ENCODE results near the gene SOST. TPM values are rescaled to one million over a fixed set of nuclear protein-coding genes. Genes with fewer than 3 reads are reported as not detected.

SOST gene
- total RNA-seq, 3 donors from 2014 or later (not counting 1 experiment from before 2014, with no cell fraction given) = not detected

GRCh38 chr17:43717913-43718312 is 40.7 kb downstream of the SOST start:
- Mint-ChIP-seq H3K36me3 (no peaks in the 10 kb centered on the region), H3K4me1 (peaks cover 21 to 26% of the 10 kb centered on the region in 2 donors), H3K9me3 (no peaks in the 10 kb centered on the region), H3K27ac (no peak overlapping the region), H3K4me3 (no peak overlapping the region), H3K27me3 (ENCODE audit: low read depth in 2 of 2) (peaks cover 38 to 47% of the 10 kb centered on the region in 2 donors)
- peaks cover 12% of the 10 kb centered on the region for H3K4me1 ChIP-seq (ENCODE audit: control insufficient read depth, insufficient read depth, low read length)
- H3K4me3 ChIP-seq (ENCODE audit: low read length) = no peak overlapping the region
- ATAC-seq = no peak
- 81% methylated on average over 5 of the region's 6 CpGs for WGBS (ENCODE audit: insufficient coverage)
- no peaks in the 10 kb centered on the region for H3K9me3 ChIP-seq (ENCODE audit: control insufficient read depth, insufficient read depth, low read length)
- peaks cover 13% of the 10 kb centered on the region for H3K27me3 ChIP-seq (ENCODE audit: control insufficient read depth, insufficient read depth, low read length)
- TF ChIP-seq CTCF (IDR thresholded peaks at IDR 0.05) = no peak
- DNase-seq = no peak
- intact Hi-C loops (cut with micrococcal nuclease) = no loop called here
- H3K36me3 ChIP-seq (ENCODE audit: control insufficient read depth, insufficient read depth, low read length) = no peaks in the 10 kb centered on the region
- no peak overlapping the region for H3K27ac ChIP-seq (ENCODE audit: low read length)

GRCh38 chr17:43714465-43715149 is 44.0 kb downstream of the SOST start:
- H3K4me3 ChIP-seq (ENCODE audit: low read length) = no peak overlapping the region
- Mint-ChIP-seq H3K36me3 (no peaks in the 10 kb centered on the region), H3K4me3 (peak overlapping the region; percentile 41), H3K27me3 (ENCODE audit: low read depth in 2 of 2) (peaks cover 57 to 64% of the 10 kb centered on the region in 2 donors), H3K27ac (no peak overlapping the region), H3K4me1 (peaks cover 9 to 17% of the 10 kb centered on the region in 2 donors), H3K9me3 (no peaks in the 10 kb centered on the region)
- H3K9me3 ChIP-seq (ENCODE audit: control insufficient read depth, insufficient read depth, low read length) = no peaks in the 10 kb centered on the region
- no peak for TF ChIP-seq CTCF (IDR thresholded peaks at IDR 0.05)
- intact Hi-C loops (cut with micrococcal nuclease) = no loop called here
- WGBS (ENCODE audit: insufficient coverage) = 55% methylated on average over 3 of the region's 4 CpGs
- DNase-seq (no peak), ATAC-seq (no peak)
- H3K36me3 ChIP-seq (ENCODE audit: control insufficient read depth, insufficient read depth, low read length) = no peaks in the 10 kb centered on the region
- peaks cover 8% of the 10 kb centered on the region for H3K4me1 ChIP-seq (ENCODE audit: control insufficient read depth, insufficient read depth, low read length)
- no peak overlapping the region for H3K27ac ChIP-seq (ENCODE audit: low read length)
- peaks cover 26% of the 10 kb centered on the region for H3K27me3 ChIP-seq (ENCODE audit: control insufficient read depth, insufficient read depth, low read length)

- no peak overlapping the region for H3K4me3 ChIP-seq (ENCODE audit: low read length)
- intact Hi-C loops (cut with micrococcal nuclease) = no loop called here
- no peak for DNase-seq
- H3K27me3 Mint-ChIP-seq (ENCODE audit: low read depth in 2 of 2) = peaks cover 56 to 64% of the 10 kb centered on the region in 2 donors
- peak overlapping the region; percentile 72 for H3K4me3 Mint-ChIP-seq
- no peak overlapping the region for H3K27ac ChIP-seq (ENCODE audit: low read length)
- ATAC-seq = peak in 2 of 3 donors; percentile 54 to 73
- no peak for TF ChIP-seq CTCF (IDR thresholded peaks at IDR 0.05)
- no peaks in the 10 kb centered on the region for H3K36me3 ChIP-seq (ENCODE audit: control insufficient read depth, insufficient read depth, low read length)
- H3K9me3 ChIP-seq (ENCODE audit: control insufficient read depth, insufficient read depth, low read length) = no peaks in the 10 kb centered on the region
- no peaks in the 10 kb centered on the region for H3K36me3 Mint-ChIP-seq
- peaks cover 9 to 14% of the 10 kb centered on the region in 2 donors for H3K4me1 Mint-ChIP-seq
- no peaks in the 10 kb centered on the region for H3K9me3 Mint-ChIP-seq
- WGBS (ENCODE audit: insufficient coverage) = under 1% methylated on average over 53 of the region's 53 CpGs
- H3K4me1 ChIP-seq (ENCODE audit: control insufficient read depth, insufficient read depth, low read length) = peaks cover 8% of the 10 kb centered on the region
- no peak overlapping the region for H3K27ac Mint-ChIP-seq
- H3K27me3 ChIP-seq (ENCODE audit: control insufficient read depth, insufficient read depth, low read length) = peaks cover 26% of the 10 kb centered on the region
Measured at GRCh38 chr17:43713494-43714162, 45.0 kb downstream of the SOST start.

All from natural killer cell (primary cell).